K562 (cell line): ENCODE results near the gene PI16.

Experiments
- BRCA1 ChIP-seq, 2 experiments: fragments of 450-650 bp in 1 of 2; sonication (generic) in 1 of 2; formaldehyde crosslinking in 1 of 2; IDR thresholded peaks; 2 replicates each; pipeline versions ENCODE4 v1.5.0 to v1.6.1; 2017 to 2020; ENCODE audit warnings: mild to moderate bottlenecking in 1 of 2, missing genetic modification reagents in 1 of 2
- TRIM24 ChIP-seq, 2 experiments: fragments of 450-650 bp; IDR thresholded peaks; 2 replicates each; pipeline ENCODE4 v1.6.1; 2016

GRCh38 chr6:36961441-36962435 is 7.2 kb downstream of the PI16 start:
- TF ChIP-seq TRIM24 (IDR thresholded peaks at IDR 0.05) (no peak), BRCA1 (IDR thresholded peaks at IDR 0.05) (no peak), BRCA1 (CRISPR knock-in tag; IDR thresholded peaks at IDR 0.05) (no peak)
